CD14-positive monocyte (primary cell): ENCODE results near the gene CNOT6. TPM values are rescaled to one million over a fixed set of nuclear protein-coding genes. Genes with fewer than 3 reads are reported as not detected.
A peak's percentile ranks its signal among the peaks of the same experiment; 100 is the strongest.
"Not testable (repeated sequence)": the region's sequence is repeated elsewhere in the genome, so short reads cannot be mapped to it uniquely, and the experiment has no call there.

ENCODE experiments used
- DNase-seq, 3 donors: peaks; one replicate each; pipeline ENCODE4 v3.0.0-alpha.2; 2011 to 2022
- H2AFZ ChIP-seq: 2 replicates; pipeline ENCODE4 v1.6.0; 2012; ENCODE audit warnings: mild to moderate bottlenecking, low read depth, low read length, inconsistent platforms; ENCODE audit not compliant: insufficient read depth, poor library complexity, severe bottlenecking
- H3K27ac ChIP-seq, 2 donors: 1 replicate in 1 of 2; 2 replicates in 1 of 2; pipeline ENCODE4 v1.5.1; 2012 to 2013; ENCODE audit warnings: low read length in 2 of 2, control low read depth in 1 of 2, inconsistent platforms in 1 of 2, low read depth in 1 of 2, mild to moderate bottlenecking in 1 of 2
- H3K27me3 ChIP-seq, 2 donors: one replicate each; pipeline versions ENCODE4 v1.6.0 to v1.6.1; 2011 to 2013; ENCODE audit warnings: low read length in 2 of 2; ENCODE audit not compliant: control insufficient read depth in 2 of 2, insufficient read depth in 2 of 2
- H3K36me3 ChIP-seq, 2 donors: replicated peaks in 1 of 2; 1 replicate in 1 of 2; 2 replicates in 1 of 2; pipeline versions ENCODE4 v1.5.1 to v1.6.1; 2012 to 2013; ENCODE audit warnings: low read length in 2 of 2, control low read depth in 1 of 2, inconsistent platforms in 1 of 2, mild to moderate bottlenecking in 1 of 2; ENCODE audit not compliant: insufficient read depth in 2 of 2, control insufficient read depth in 1 of 2
- H3K4me1 ChIP-seq, 2 donors: 1 replicate in 1 of 2; 2 replicates in 1 of 2; pipeline versions ENCODE4 v1.5.1 to v1.6.1; 2012 to 2013; ENCODE audit warnings: low read length in 2 of 2, control low read depth in 1 of 2, inconsistent platforms in 1 of 2, mild to moderate bottlenecking in 1 of 2, moderate library complexity in 1 of 2; ENCODE audit not compliant: insufficient read depth in 2 of 2, control insufficient read depth in 1 of 2
- H3K4me2 ChIP-seq: replicated peaks from 2 replicates; pipeline ENCODE3; 2012; ENCODE audit warnings: low read length, moderate library complexity, mild to moderate bottlenecking; ENCODE audit not compliant: poor library complexity, severe bottlenecking; ENCODE audit errors: extremely low read depth
- H3K4me3 ChIP-seq, 3 experiments: fragments of 200-600 bp in 1 of 3; sonication (generic) in 1 of 3; replicated peaks in 1 of 3; 1 replicate in 2 of 3; 2 replicates in 1 of 3; pipeline ENCODE4 v1.5.1; 2011 to 2013; ENCODE audit warnings: low read length in 3 of 3, mild to moderate bottlenecking in 3 of 3, control low read depth in 2 of 3, low read depth in 2 of 3, inconsistent platforms in 1 of 3, moderate library complexity in 1 of 3
- H3K79me2 ChIP-seq: 2 replicates; pipeline ENCODE4 v1.6.0; 2012; ENCODE audit warnings: mild to moderate bottlenecking, control low read depth, inconsistent platforms, low read length, moderate library complexity; ENCODE audit not compliant: insufficient read depth
- H3K9ac ChIP-seq: 2 replicates; pipeline ENCODE4 v1.6.0; 2017; ENCODE audit warnings: low read length, mild to moderate bottlenecking; ENCODE audit not compliant: insufficient read depth, poor library complexity, severe bottlenecking
- H3K9me3 ChIP-seq, 2 donors: replicated peaks in 1 of 2; 1 replicate in 1 of 2; 2 replicates in 1 of 2; pipeline versions ENCODE4 v1.5.1 to v1.6.1; 2012 to 2013; ENCODE audit warnings: low read length in 2 of 2, control low read depth in 1 of 2; ENCODE audit not compliant: control insufficient read depth in 1 of 2, insufficient read depth in 1 of 2
- H4K20me1 ChIP-seq: 2 replicates; pipeline ENCODE4 v1.6.0; 2012; ENCODE audit warnings: mild to moderate bottlenecking, low read length, control low read depth, moderate library complexity; ENCODE audit not compliant: insufficient read depth
- H3K27ac Mint-ChIP-seq, 7 donors: one replicate each; pipeline ENCODE4 v1.8.0; 2020; ENCODE audit warnings: mild to moderate bottlenecking in 7 of 7, mixed read lengths in 7 of 7, moderate library complexity in 6 of 7, inconsistent platforms in 2 of 7
- H3K27me3 Mint-ChIP-seq, 3 donors: one replicate each; pipeline ENCODE4 v1.8.0; 2021 to 2022; ENCODE audit warnings: low read depth in 3 of 3, mild to moderate bottlenecking in 3 of 3, mixed read lengths in 3 of 3, moderate library complexity in 3 of 3, inconsistent platforms in 1 of 3
- H3K36me3 Mint-ChIP-seq, 2 donors: one replicate each; pipeline ENCODE4 v1.8.0; 2020; ENCODE audit warnings: mixed read lengths in 2 of 2, inconsistent platforms in 1 of 2, mild to moderate bottlenecking in 1 of 2
- H3K4me1 Mint-ChIP-seq: one replicate; pipeline ENCODE4 v1.8.0; 2020; ENCODE audit warnings: mild to moderate bottlenecking, mixed read lengths
- H3K4me3 Mint-ChIP-seq, 2 donors: one replicate each; pipeline ENCODE4 v1.8.0; 2020; ENCODE audit warnings: mild to moderate bottlenecking in 2 of 2, mixed read lengths in 2 of 2, moderate library complexity in 1 of 2
- H3K9me3 Mint-ChIP-seq, 7 donors: one replicate each; pipeline ENCODE4 v1.8.0; 2020 to 2022; ENCODE audit warnings: mixed read lengths in 7 of 7, mild to moderate bottlenecking in 6 of 7, moderate library complexity in 6 of 7, inconsistent platforms in 2 of 7
- CTCF ChIP-seq: fragments of 200-600 bp; IDR thresholded peaks from one replicate; pipeline ENCODE4 v1.8.0; 2022; ENCODE audit warnings: antibody characterized with exemption, mild to moderate bottlenecking
- WGBS: methylation state at CpG from one replicate; pipeline ENCODE4 v1.1.5; 2013; ENCODE audit warnings: missing lambda C conversion rate; ENCODE audit not compliant: insufficient coverage; 5-methylcytosine and 5-hydroxymethylcytosine counted together
- intact Hi-C, 2 donors: fragments of 100-400 bp; cut with micrococcal nuclease; formaldehyde crosslinking; loops; one replicate each; pipeline versions ENCODE4 v1.15.0 to v1.15.1; 2023
- polyA plus RNA-seq, 3 donors: library from polyadenylated mRNA; depleted of rRNA in 1 of 3; unstranded in 2 of 3; stranded (reverse) in 1 of 3; fragments of 300-500 nt in 2 of 3; fragments of >200 nt in 1 of 3; fragmentation: Illumina TruSeq in 2 of 3; gene quantifications; 1 replicate in 2 of 3; 2 replicates in 1 of 3; pipeline ENCODE4 v1.2.3, GENCODE V29; 2012 to 2021

CNOT6 gene
- polyA plus RNA-seq, 3 donors = 4.8 to 9.5 (median 7.7) TPM

- DNase-seq, H3K36me3 ChIP-seq, H3K4me1 Mint-ChIP-seq, H3K4me3 Mint-ChIP-seq, H3K4me2 ChIP-seq, H3K36me3 Mint-ChIP-seq, H3K27me3 Mint-ChIP-seq, H3K4me3 ChIP-seq, intact Hi-C loops, H3K27ac Mint-ChIP-seq, H3K4me1 ChIP-seq, H3K27me3 ChIP-seq, H3K79me2 ChIP-seq, H3K9me3 ChIP-seq, H4K20me1 ChIP-seq, H2AFZ ChIP-seq, H3K9ac ChIP-seq, H3K27ac ChIP-seq: not testable (repeated sequence)
- peaks cover 10 to 28% (median 17%) of the 10 kb centered on the region in 7 donors for H3K9me3 Mint-ChIP-seq
- 92% methylated on average over 6 of the region's 14 CpGs for WGBS
These were observed 34.5 kb upstream of the CNOT6 start for GRCh38 chr5:180459674-180460142.

GRCh38 chr5:180460834-180461233 lies 33.3 kb upstream of the CNOT6 start:
- H3K9me3 Mint-ChIP-seq = peaks cover 10 to 32% (median 18%) of the 10 kb centered on the region in 7 donors
- DNase-seq = no peak
- Histone ChIP-seq H3K27ac (no peak overlapping the region), H2AFZ (no peak overlapping the region), H3K9ac (no peak overlapping the region), H3K4me2 (no peak overlapping the region), H4K20me1 (no peaks in the 10 kb centered on the region), H3K4me1 (no peaks in the 10 kb centered on the region), H3K79me2 (no peaks in the 10 kb centered on the region), H3K36me3 (no peaks in the 10 kb centered on the region), H3K9me3 (peaks cover 0 to 8% of the 10 kb centered on the region in 2 donors), H3K4me3 (no peak overlapping the region), H3K27me3 (no peaks in the 10 kb centered on the region)
- WGBS = 93% methylated on average over 10 of the region's 10 CpGs
- H3K36me3 Mint-ChIP-seq = no peaks in the 10 kb centered on the region
- intact Hi-C loops = no loop called here
- no peak overlapping the region for H3K4me3 Mint-ChIP-seq
- H3K27me3 Mint-ChIP-seq = peaks cover 0 to 3% (median 2%) of the 10 kb centered on the region in 3 donors
- no peak for TF ChIP-seq CTCF
- peak overlapping the region in 1 of 7 donors; percentile 30 for H3K27ac Mint-ChIP-seq
- no peaks in the 10 kb centered on the region for H3K4me1 Mint-ChIP-seq
